GM19240 (cell line): ENCODE results near the gene GOLGA2.

Experiments
- DNase-seq: peaks from one replicate; pipeline ENCODE4 v3.0.0; 2011; ENCODE audit warnings: low spot score; ENCODE audit not compliant: insufficient read length

Gene GOLGA2

GRCh38 chr9:128213746-128214497 is 61.9 kb downstream of the GOLGA2 start:
- DNase-seq = no peak

GRCh38 chr9:128211981-128212281 is 63.9 kb downstream of the GOLGA2 start:
- DNase-seq = no peak

- no peak for DNase-seq
Measured at GRCh38 chr9:128211186-128211980, 64.4 kb downstream of the GOLGA2 start.

- DNase-seq = no peak
Measured at GRCh38 chr9:128208946-128209669, 66.7 kb downstream of the GOLGA2 start.

- no peak for DNase-seq
Measured at GRCh38 chr9:128208386-128208785, 67.4 kb downstream of the GOLGA2 start.

- no peak for DNase-seq
Measured at GRCh38 chr9:128206916-128207910, 68.6 kb downstream of the GOLGA2 start.

- no peak for DNase-seq
Measured at GRCh38 chr9:128206484-128206883, 69.3 kb downstream of the GOLGA2 start.
